Measurements from ENCODE around the gene TRMT2A.

Gene TRMT2A

GRCh38 chr22:20096574-20097420 is 20.2 kb downstream of the TRMT2A start:
- Histone ChIP-seq H3K79me1 (replicated peaks; ENCODE audit: low read length, poor library complexity, severe bottlenecking) (peaks cover 43% of the 10 kb centered on the region), H3K4me1 (ENCODE audit: control insufficient read depth, insufficient read depth, low read depth, low read length) (no peaks in the 10 kb centered on the region), H3K23ac (ENCODE audit: low read length in 2 of 2) (no peak overlapping the region), H2BK120ac (ENCODE audit: low read depth, low read length) (no peak overlapping the region), H2BK12ac (ENCODE audit: low read length in 2 of 2) (no peak overlapping the region), H2AFZ (ENCODE audit: low read depth, low read length) (no peak overlapping the region), H3K4me2 (ENCODE audit: low read length, poor library complexity, severe bottlenecking) (no peak overlapping the region), H3K36me3 (ENCODE audit: control insufficient read depth in 1 of 2, insufficient read depth in 2 of 2, low read depth in 1 of 2, low read length in 2 of 2) (peaks cover 69 to 93% of the 10 kb centered on the region in 2 experiments), H4K91ac (ENCODE audit: low read length) (no peak overlapping the region), H2AK5ac (ENCODE audit: low read length, severe bottlenecking) (no peak overlapping the region), H3K4me3 (ENCODE audit: insufficient read depth in 1 of 2, low read depth in 1 of 2, low read length in 2 of 2) (no peak overlapping the region), H2BK15ac (ENCODE audit: low read depth, poor library complexity, severe bottlenecking) (no peak overlapping the region), H3K9ac (ENCODE audit: low read length) (no peak overlapping the region), H2BK5ac (ENCODE audit: low read depth, low read length, poor library complexity, severe bottlenecking) (no peak overlapping the region), H3K4ac (ENCODE audit: low read depth in 1 of 2, low read length in 2 of 2) (no peak overlapping the region), H3K27ac (ENCODE audit: low read length, poor library complexity, severe bottlenecking) (no peak overlapping the region), H3K27me3 (ENCODE audit: control insufficient read depth in 1 of 2, insufficient read depth in 1 of 2, low read length in 2 of 2) (no peaks in the 10 kb centered on the region), H3K14ac (ENCODE audit: low read length in 2 of 2) (no peak overlapping the region), H3K18ac (ENCODE audit: low read depth in 1 of 2, low read length in 2 of 2) (no peak overlapping the region), H4K8ac (ENCODE audit: low read length) (no peak overlapping the region), H3K9me3 (ENCODE audit: control insufficient read depth, low read length) (peaks cover 6% of the 10 kb centered on the region)
- 100% methylated on average over 1 of the region's 2 CpGs for WGBS
- no peak for DNase-seq

GRCh38 chr22:20095521-20095920 is 21.5 kb downstream of the TRMT2A start:
- H2AK5ac ChIP-seq (ENCODE audit: low read length, severe bottlenecking), result no peak overlapping the region
- WGBS, result 100% methylated on average over 2 of the region's 4 CpGs
- H3K27ac ChIP-seq (ENCODE audit: low read length, poor library complexity, severe bottlenecking), result no peak overlapping the region

GRCh38 chr22:20094197-20094807 is 22.7 kb downstream of the TRMT2A start:
- Histone ChIP-seq H3K4me2 (ENCODE audit: low read length, poor library complexity, severe bottlenecking) (no peak overlapping the region), H3K27me3 (ENCODE audit: control insufficient read depth in 1 of 2, insufficient read depth in 1 of 2, low read length in 2 of 2) (no peaks in the 10 kb centered on the region), H2AFZ (ENCODE audit: low read depth, low read length) (no peak overlapping the region), H3K36me3 (ENCODE audit: control insufficient read depth in 1 of 2, insufficient read depth in 2 of 2, low read depth in 1 of 2, low read length in 2 of 2) (peaks cover 71 to 96% of the 10 kb centered on the region in 2 experiments), H2BK12ac (ENCODE audit: low read length in 2 of 2) (no peak overlapping the region), H2BK5ac (ENCODE audit: low read depth, low read length, poor library complexity, severe bottlenecking) (no peak overlapping the region), H3K9ac (ENCODE audit: low read length) (no peak overlapping the region), H3K4ac (ENCODE audit: low read depth in 1 of 2, low read length in 2 of 2) (no peak overlapping the region), H3K18ac (ENCODE audit: low read depth in 1 of 2, low read length in 2 of 2) (no peak overlapping the region), H2AK5ac (ENCODE audit: low read length, severe bottlenecking) (no peak overlapping the region), H3K4me1 (ENCODE audit: control insufficient read depth, insufficient read depth, low read depth, low read length) (peaks cover 4% of the 10 kb centered on the region), H2BK15ac (ENCODE audit: low read depth, poor library complexity, severe bottlenecking) (no peak overlapping the region), H3K4me3 (ENCODE audit: insufficient read depth in 1 of 2, low read depth in 1 of 2, low read length in 2 of 2) (no peak overlapping the region), H3K27ac (ENCODE audit: low read length, poor library complexity, severe bottlenecking) (no peak overlapping the region), H2BK120ac (ENCODE audit: low read depth, low read length) (no peak overlapping the region), H3K23ac (ENCODE audit: low read length in 2 of 2) (no peak overlapping the region), H4K91ac (ENCODE audit: low read length) (no peak overlapping the region), H3K9me3 (ENCODE audit: control insufficient read depth, low read length) (peaks cover 6% of the 10 kb centered on the region), H3K79me1 (replicated peaks; ENCODE audit: low read length, poor library complexity, severe bottlenecking) (peaks cover 51% of the 10 kb centered on the region), H4K8ac (ENCODE audit: low read length) (no peak overlapping the region), H3K14ac (ENCODE audit: low read length in 2 of 2) (no peak overlapping the region)
- 97% methylated on average over 15 of the region's 15 CpGs for WGBS
- DNase-seq, result no peak

More at GRCh38 chr22:20095521-20095920, 21.5 kb downstream of the TRMT2A start:
- Histone ChIP-seq H3K4me2 (ENCODE audit: low read length, poor library complexity, severe bottlenecking) (no peak overlapping the region), H2BK120ac (ENCODE audit: low read depth, low read length) (no peak overlapping the region), H3K36me3 (ENCODE audit: control insufficient read depth in 1 of 2, insufficient read depth in 2 of 2, low read depth in 1 of 2, low read length in 2 of 2) (peaks cover 68 to 95% of the 10 kb centered on the region in 2 experiments), H3K4me3 (ENCODE audit: insufficient read depth in 1 of 2, low read depth in 1 of 2, low read length in 2 of 2) (no peak overlapping the region), H3K14ac (ENCODE audit: low read length in 2 of 2) (no peak overlapping the region), H2BK15ac (ENCODE audit: low read depth, poor library complexity, severe bottlenecking) (no peak overlapping the region), H4K8ac (ENCODE audit: low read length) (no peak overlapping the region), H3K23ac (ENCODE audit: low read length in 2 of 2) (no peak overlapping the region), H3K9ac (ENCODE audit: low read length) (no peak overlapping the region), H2BK12ac (ENCODE audit: low read length in 2 of 2) (no peak overlapping the region), H2AFZ (ENCODE audit: low read depth, low read length) (no peak overlapping the region), H3K9me3 (ENCODE audit: control insufficient read depth, low read length) (peaks cover 6% of the 10 kb centered on the region), H3K18ac (ENCODE audit: low read depth in 1 of 2, low read length in 2 of 2) (no peak overlapping the region), H2BK5ac (ENCODE audit: low read depth, low read length, poor library complexity, severe bottlenecking) (no peak overlapping the region), H4K91ac (ENCODE audit: low read length) (no peak overlapping the region), H3K27me3 (ENCODE audit: control insufficient read depth in 1 of 2, insufficient read depth in 1 of 2, low read length in 2 of 2) (no peaks in the 10 kb centered on the region), H3K4ac (ENCODE audit: low read depth in 1 of 2, low read length in 2 of 2) (no peak overlapping the region), H3K79me1 (replicated peaks; ENCODE audit: low read length, poor library complexity, severe bottlenecking) (peaks cover 44% of the 10 kb centered on the region), H3K4me1 (ENCODE audit: control insufficient read depth, insufficient read depth, low read depth, low read length) (peaks cover 2% of the 10 kb centered on the region)
- no peak for DNase-seq

- Histone ChIP-seq H3K27me3 (ENCODE audit: control insufficient read depth in 1 of 2, insufficient read depth in 1 of 2, low read length in 2 of 2) (no peaks in the 10 kb centered on the region), H2BK12ac (ENCODE audit: low read length in 2 of 2) (no peak overlapping the region), H2AFZ (ENCODE audit: low read depth, low read length) (no peak overlapping the region), H4K91ac (ENCODE audit: low read length) (no peak overlapping the region), H3K4me3 (ENCODE audit: insufficient read depth in 1 of 2, low read depth in 1 of 2, low read length in 2 of 2) (no peak overlapping the region), H2AK5ac (ENCODE audit: low read length, severe bottlenecking) (no peak overlapping the region), H3K14ac (ENCODE audit: low read length in 2 of 2) (no peak overlapping the region), H3K79me1 (replicated peaks; ENCODE audit: low read length, poor library complexity, severe bottlenecking) (peaks cover 47% of the 10 kb centered on the region), H4K8ac (ENCODE audit: low read length) (no peak overlapping the region), H2BK15ac (ENCODE audit: low read depth, poor library complexity, severe bottlenecking) (no peak overlapping the region), H2BK120ac (ENCODE audit: low read depth, low read length) (no peak overlapping the region), H3K4ac (ENCODE audit: low read depth in 1 of 2, low read length in 2 of 2) (no peak overlapping the region), H3K27ac (ENCODE audit: low read length, poor library complexity, severe bottlenecking) (no peak overlapping the region), H2BK5ac (ENCODE audit: low read depth, low read length, poor library complexity, severe bottlenecking) (no peak overlapping the region), H3K18ac (ENCODE audit: low read depth in 1 of 2, low read length in 2 of 2) (no peak overlapping the region), H3K9me3 (ENCODE audit: control insufficient read depth, low read length) (peaks cover 6% of the 10 kb centered on the region), H3K9ac (ENCODE audit: low read length) (no peak overlapping the region), H3K23ac (ENCODE audit: low read length in 2 of 2) (no peak overlapping the region), H3K36me3 (ENCODE audit: control insufficient read depth in 1 of 2, insufficient read depth in 2 of 2, low read depth in 1 of 2, low read length in 2 of 2) (peaks cover 72 to 96% of the 10 kb centered on the region in 2 experiments), H3K4me1 (ENCODE audit: control insufficient read depth, insufficient read depth, low read depth, low read length) (peaks cover 4% of the 10 kb centered on the region), H3K4me2 (ENCODE audit: low read length, poor library complexity, severe bottlenecking) (no peak overlapping the region)
- WGBS, result 97% methylated on average over 13 of the region's 13 CpGs
- DNase-seq, result no peak
Measured at GRCh38 chr22:20093418-20094196, 23.4 kb downstream of the TRMT2A start.

All from mesenchymal stem cell (in vitro differentiated cells and primary cell).